Hepatocyte (in vitro differentiated cells): ENCODE results near the gene CCL17.

ENCODE experiments used
- EZH2phosphoT487 ChIP-seq: fragments of 200-600 bp; sonication (generic); IDR thresholded peaks from one replicate; pipeline ENCODE4 v1.6.1; 2018; ENCODE audit warnings: antibody characterized with exemption, mild to moderate bottlenecking, low read depth, moderate library complexity; ENCODE audit not compliant: unreplicated experiment, severe bottlenecking
- TF ChIP-seq, protein P1 (sequence below): fragments of 200-600 bp; sonication (generic); IDR thresholded peaks from 2 replicates; pipeline ENCODE4 v1.5.1; 2016; ENCODE audit warnings: antibody characterized with exemption, mild to moderate bottlenecking; ENCODE audit not compliant: poor library complexity

DNA sequence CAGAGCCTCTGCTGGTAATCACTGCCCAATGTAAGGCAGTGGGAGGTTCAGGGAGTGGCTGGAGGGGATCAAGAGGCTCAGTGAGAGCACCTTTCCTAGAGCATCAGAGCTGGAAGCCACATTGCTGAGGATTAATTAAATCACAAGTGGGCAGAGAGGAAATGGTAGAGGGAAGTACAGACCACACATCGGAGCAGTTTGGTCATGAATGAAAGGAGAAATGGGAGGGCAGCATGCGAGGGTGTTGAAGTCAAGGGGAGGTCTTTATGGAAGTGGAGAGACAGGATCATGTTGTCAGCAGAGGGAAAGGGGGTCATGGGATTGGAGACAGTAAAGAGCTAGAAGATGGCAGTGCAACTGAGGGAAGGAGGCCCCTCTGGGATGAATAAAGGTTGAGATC lies 2.3 kb downstream of the CCL17 start:
- TF ChIP-seq EZH2phosphoT487: no peak
- TF ChIP-seq, protein P1, sequence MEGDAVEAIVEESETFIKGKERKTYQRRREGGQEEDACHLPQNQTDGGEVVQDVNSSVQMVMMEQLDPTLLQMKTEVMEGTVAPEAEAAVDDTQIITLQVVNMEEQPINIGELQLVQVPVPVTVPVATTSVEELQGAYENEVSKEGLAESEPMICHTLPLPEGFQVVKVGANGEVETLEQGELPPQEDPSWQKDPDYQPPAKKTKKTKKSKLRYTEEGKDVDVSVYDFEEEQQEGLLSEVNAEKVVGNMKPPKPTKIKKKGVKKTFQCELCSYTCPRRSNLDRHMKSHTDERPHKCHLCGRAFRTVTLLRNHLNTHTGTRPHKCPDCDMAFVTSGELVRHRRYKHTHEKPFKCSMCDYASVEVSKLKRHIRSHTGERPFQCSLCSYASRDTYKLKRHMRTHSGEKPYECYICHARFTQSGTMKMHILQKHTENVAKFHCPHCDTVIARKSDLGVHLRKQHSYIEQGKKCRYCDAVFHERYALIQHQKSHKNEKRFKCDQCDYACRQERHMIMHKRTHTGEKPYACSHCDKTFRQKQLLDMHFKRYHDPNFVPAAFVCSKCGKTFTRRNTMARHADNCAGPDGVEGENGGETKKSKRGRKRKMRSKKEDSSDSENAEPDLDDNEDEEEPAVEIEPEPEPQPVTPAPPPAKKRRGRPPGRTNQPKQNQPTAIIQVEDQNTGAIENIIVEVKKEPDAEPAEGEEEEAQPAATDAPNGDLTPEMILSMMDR: no peak
